ENCODE results near the gene ARID1B.

ARID1B gene

DNA sequence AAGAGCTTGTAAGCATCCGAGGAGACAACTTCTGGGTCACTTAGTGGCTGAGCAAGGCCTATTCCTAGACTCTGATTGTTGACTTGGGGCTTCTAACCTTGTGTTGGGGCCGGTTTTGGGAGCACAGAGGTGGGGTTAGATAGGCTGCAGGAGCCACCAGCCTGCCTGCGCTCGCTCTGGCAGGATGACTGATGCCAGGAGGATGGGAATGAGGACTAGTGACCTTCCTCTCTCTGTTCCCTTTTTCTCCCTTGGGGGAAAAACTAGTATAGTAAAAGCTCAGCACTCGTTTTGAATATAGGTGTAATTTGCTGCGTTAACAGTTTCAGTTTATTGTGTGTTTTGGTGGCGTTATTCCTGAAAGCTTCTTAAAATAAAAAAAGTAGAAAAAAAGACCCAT is 141.5 kb downstream of the ARID1B start:
- TF ChIP-seq, protein P1, sequence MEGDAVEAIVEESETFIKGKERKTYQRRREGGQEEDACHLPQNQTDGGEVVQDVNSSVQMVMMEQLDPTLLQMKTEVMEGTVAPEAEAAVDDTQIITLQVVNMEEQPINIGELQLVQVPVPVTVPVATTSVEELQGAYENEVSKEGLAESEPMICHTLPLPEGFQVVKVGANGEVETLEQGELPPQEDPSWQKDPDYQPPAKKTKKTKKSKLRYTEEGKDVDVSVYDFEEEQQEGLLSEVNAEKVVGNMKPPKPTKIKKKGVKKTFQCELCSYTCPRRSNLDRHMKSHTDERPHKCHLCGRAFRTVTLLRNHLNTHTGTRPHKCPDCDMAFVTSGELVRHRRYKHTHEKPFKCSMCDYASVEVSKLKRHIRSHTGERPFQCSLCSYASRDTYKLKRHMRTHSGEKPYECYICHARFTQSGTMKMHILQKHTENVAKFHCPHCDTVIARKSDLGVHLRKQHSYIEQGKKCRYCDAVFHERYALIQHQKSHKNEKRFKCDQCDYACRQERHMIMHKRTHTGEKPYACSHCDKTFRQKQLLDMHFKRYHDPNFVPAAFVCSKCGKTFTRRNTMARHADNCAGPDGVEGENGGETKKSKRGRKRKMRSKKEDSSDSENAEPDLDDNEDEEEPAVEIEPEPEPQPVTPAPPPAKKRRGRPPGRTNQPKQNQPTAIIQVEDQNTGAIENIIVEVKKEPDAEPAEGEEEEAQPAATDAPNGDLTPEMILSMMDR (IDR thresholded peaks at IDR 0.05; ENCODE audit: control insufficient read depth, insufficient read depth, low read depth, low read length, missing control alignments) = no peak
- no peak overlapping the region for H3K4me3 ChIP-seq (ENCODE audit: control insufficient read depth, low read depth, low read length)
- no peak for DNase-seq (ENCODE audit: low read depth)

DNA sequence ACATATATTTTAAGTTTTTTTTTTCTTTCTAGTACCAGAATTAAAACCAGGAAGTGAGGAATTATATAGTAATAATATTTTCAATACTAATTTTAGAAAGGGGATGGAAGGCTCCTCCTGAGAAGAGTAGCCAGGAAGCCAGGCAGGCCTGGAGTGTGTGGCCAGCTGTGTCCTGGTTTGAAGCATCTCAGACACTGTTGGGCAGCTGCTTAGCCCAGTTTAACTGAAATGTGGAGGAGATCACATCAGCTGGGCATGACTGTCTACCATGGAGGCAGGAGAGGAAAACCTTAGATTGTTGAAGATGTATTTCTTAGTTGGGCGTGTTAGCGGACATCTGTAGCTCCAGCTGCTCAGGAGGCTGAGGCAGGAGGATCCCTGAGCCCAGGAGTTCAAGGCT is 142.2 kb downstream of the ARID1B start:
- TF ChIP-seq, protein P1 (IDR thresholded peaks at IDR 0.05; ENCODE audit: control insufficient read depth, insufficient read depth, low read depth, low read length, missing control alignments) = no peak
- no peak overlapping the region for H3K4me3 ChIP-seq (ENCODE audit: control insufficient read depth, low read depth, low read length)
- DNase-seq (ENCODE audit: low read depth) = no peak

DNA sequence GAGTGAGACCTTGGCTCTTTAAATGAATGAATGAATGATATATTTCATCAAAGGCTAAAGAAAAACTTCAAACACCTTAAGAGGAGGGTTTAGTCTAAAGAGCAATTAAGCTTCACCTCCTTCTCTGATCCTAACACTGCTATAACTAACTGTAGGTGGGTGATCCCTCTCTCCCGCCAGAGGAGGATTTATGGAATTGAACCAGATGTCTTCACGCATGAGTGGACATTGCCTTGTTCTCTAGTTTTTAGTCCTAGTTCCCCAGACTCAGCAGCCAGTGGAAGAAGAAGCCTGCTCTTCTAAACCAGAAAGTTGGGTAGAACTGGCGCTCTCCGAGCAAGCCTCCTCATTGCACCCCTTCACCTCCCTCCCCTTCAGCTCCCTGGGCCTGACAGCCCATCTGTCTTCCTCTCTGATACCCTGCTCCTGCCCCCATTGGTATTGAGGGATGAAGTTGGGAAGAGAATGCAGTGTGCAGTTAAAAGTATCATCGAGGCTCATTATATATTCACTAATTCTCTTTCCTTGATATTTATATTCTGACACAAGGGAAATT is 142.7 kb downstream of the ARID1B start:
- TF ChIP-seq, protein P1 (IDR thresholded peaks at IDR 0.05; ENCODE audit: control insufficient read depth, insufficient read depth, low read depth, low read length, missing control alignments) = no peak
- DNase-seq (ENCODE audit: low read depth) = no peak
- no peak overlapping the region for H3K4me3 ChIP-seq (ENCODE audit: control insufficient read depth, low read depth, low read length)

- TF ChIP-seq, protein P1 (IDR thresholded peaks at IDR 0.05; ENCODE audit: control insufficient read depth, insufficient read depth, low read depth, low read length, missing control alignments) = no peak
- H3K4me3 ChIP-seq (ENCODE audit: control insufficient read depth, low read depth, low read length) = no peak overlapping the region
- no peak for DNase-seq (ENCODE audit: low read depth)
Measured at GRCh38 chr6:156924246-156924645, 147.1 kb downstream of the ARID1B start.

DNA sequence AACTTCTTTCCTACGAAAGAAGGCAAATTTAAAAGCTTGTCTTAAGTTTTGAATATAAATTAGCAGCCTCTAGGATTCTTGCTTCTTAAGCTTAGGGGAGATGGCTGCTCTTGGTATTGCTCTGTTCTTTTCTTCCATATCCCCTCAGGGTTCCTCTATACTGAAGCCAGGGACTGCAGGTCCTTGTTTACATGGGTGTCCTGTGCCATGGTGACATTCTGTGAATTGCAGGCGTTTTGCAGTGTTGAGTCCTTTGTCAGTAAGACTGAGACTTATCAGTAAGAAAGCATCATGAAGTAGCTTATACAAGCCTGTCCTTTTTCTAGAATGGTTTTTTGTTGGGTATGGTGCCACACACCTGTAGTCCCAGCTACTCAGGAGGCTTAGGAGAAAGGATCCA is 147.8 kb downstream of the ARID1B start:
- DNase-seq (ENCODE audit: low read depth) = no peak
- H3K4me3 ChIP-seq (ENCODE audit: control insufficient read depth, low read depth, low read length) = no peak overlapping the region
- TF ChIP-seq, protein P1 (IDR thresholded peaks at IDR 0.05; ENCODE audit: control insufficient read depth, insufficient read depth, low read depth, low read length, missing control alignments) = no peak

GRCh38 chr6:156925718-156926607 is 148.8 kb downstream of the ARID1B start:
- H3K4me3 ChIP-seq (ENCODE audit: control insufficient read depth, low read depth, low read length) = no peak overlapping the region
- no peak for DNase-seq (ENCODE audit: low read depth)
- TF ChIP-seq, protein P1 (IDR thresholded peaks at IDR 0.05; ENCODE audit: control insufficient read depth, insufficient read depth, low read depth, low read length, missing control alignments) = no peak
